Stomach (tissue), 9 donors: Measurements from ENCODE around the gene LGALS7B. TPM values are rescaled to one million over a fixed set of nuclear protein-coding genes. Genes with fewer than 3 reads are reported as not detected.

Source experiments
- DNase-seq, 2 donors: peaks; one replicate each; pipeline versions ENCODE4 v3.0.0 to v3.0.0-alpha.2; 2013 to 2019
- H3K27ac ChIP-seq, 5 donors: fragments of 200-600 bp in 4 of 5; sonication (generic) in 4 of 5; one replicate each; pipeline ENCODE4 v1.5.1; 2013 to 2019; ENCODE audit warnings: mild to moderate bottlenecking in 1 of 5, moderate library complexity in 1 of 5
- H3K27me3 ChIP-seq, 3 donors: fragments of 200-600 bp; sonication (generic); one replicate each; pipeline ENCODE4 v1.5.1; 2017 to 2019; ENCODE audit warnings: mixed run types in 1 of 3
- H3K36me3 ChIP-seq, 4 donors: fragments of 200-600 bp; sonication (generic); 1 replicate in 3 of 4; 2 replicates in 1 of 4; pipeline ENCODE4 v1.5.1; 2016 to 2019
- H3K4me1 ChIP-seq, 4 donors: fragments of 200-600 bp; sonication (generic); one replicate each; pipeline ENCODE4 v1.5.1; 2016 to 2019
- H3K4me3 ChIP-seq, 4 donors: fragments of 200-600 bp; sonication (generic) in 3 of 4; one replicate each; pipeline ENCODE4 v1.5.1; 2016 to 2019; ENCODE audit warnings: mild to moderate bottlenecking in 1 of 4
- H3K9me3 ChIP-seq, 4 donors: fragments of 200-600 bp; sonication (generic); one replicate each; pipeline ENCODE4 v1.5.1; 2016 to 2019
- CTCF ChIP-seq, 7 experiments: fragments of 450-650 bp in 4 of 7; fragments of 200-600 bp in 3 of 7; sonication (generic) in 3 of 7; IDR thresholded peaks; one replicate each; pipeline ENCODE4 v1.5.1; 2016 to 2019; ENCODE audit warnings: antibody characterized with exemption in 7 of 7, control low read depth in 2 of 7, mild to moderate bottlenecking in 1 of 7
- EP300 ChIP-seq: sonication (generic); formaldehyde crosslinking; IDR thresholded peaks from one replicate; pipeline ENCODE4 v1.6.1; 2017; ENCODE audit warnings: antibody characterized with exemption
- POLR2A ChIP-seq, 4 donors: fragments of 450-650 bp; IDR thresholded peaks; one replicate each; pipeline ENCODE4 v1.6.1; 2016; ENCODE audit warnings: antibody characterized with exemption in 4 of 4, control low read depth in 2 of 4, mild to moderate bottlenecking in 1 of 4, moderate library complexity in 1 of 4
- POLR2AphosphoS5 ChIP-seq, 3 donors: sonication (generic); formaldehyde crosslinking; IDR thresholded peaks; one replicate each; pipeline ENCODE4 v1.6.1; 2016; ENCODE audit warnings: antibody characterized with exemption in 3 of 3
- WGBS, 5 donors: extraction: QIAGEN DNeasy Blood & Tissue Kit in 3 of 5; methylation state at CpG; one replicate each; pipeline versions ENCODE4 v1.1.5 to v1.1.7; 2013 to 2018; 5-methylcytosine and 5-hydroxymethylcytosine counted together
- intact Hi-C: fragments of 100-400 bp; cut with DNase I; formaldehyde crosslinking; loops from one replicate; pipeline ENCODE4 v1.15.1; 2023; ENCODE audit warnings: low total_unique reads
- polyA plus RNA-seq, 3 donors: library from polyadenylated mRNA; stranded (reverse); fragments of 200-250 nt; gene quantifications; one replicate each; pipeline ENCODE4 v1.2.3, GENCODE V29; 2013
- total RNA-seq, 5 donors: library from RNA; depleted of rRNA; stranded (reverse); fragments of >200 nt; gene quantifications; one replicate each; pipeline versions ENCODE4 v1.1.0 to v1.2.3, GENCODE V29; 2014 to 2016
- donor health status: healthy with polysubstance abuse.
- donor health status: Bipolar disorder and iron deficiency.
- donor health status: healthy.

The LGALS7B gene
- total and polyA plus RNA-seq, 8 donors = 3.6 to 980 (median 4.6) TPM; not detected in 5

GRCh38 chr19:38836159-38836982 lies 47.4 kb downstream of the LGALS7B start:
- Histone ChIP-seq H3K27me3 (no peaks in the 10 kb centered on the region), H3K27ac (peak overlapping the region; percentile 63 to 97 (median 68)), H3K4me1 (peaks cover 55 to 79% (median 66%) of the 10 kb centered on the region in 4 donors), H3K36me3 (peaks cover 58 to 69% (median 67%) of the 10 kb centered on the region in 4 donors), H3K9me3 (no peaks in the 10 kb centered on the region), H3K4me3 (no peak overlapping the region)
- 50 to 64% (median 58%) methylated on average over 8 of the region's 8 CpGs for WGBS, 5 donors
- no peak for TF ChIP-seq EP300
- no peak for TF ChIP-seq CTCF (IDR thresholded peaks at IDR 0.05)
- TF ChIP-seq POLR2A (IDR thresholded peaks at IDR 0.05) = no peak
- no peak for TF ChIP-seq POLR2AphosphoS5 (IDR thresholded peaks at IDR 0.05)
- intact Hi-C loops = no loop called here
- DNase-seq = no peak

- peaks cover 53 to 81% (median 67%) of the 10 kb centered on the region in 4 donors for H3K4me1 ChIP-seq
- TF ChIP-seq POLR2AphosphoS5 (IDR thresholded peaks at IDR 0.05) (no peak), POLR2A (IDR thresholded peaks at IDR 0.05) (no peak), EP300 (no peak), CTCF (IDR thresholded peaks at IDR 0.05) (no peak)
- intact Hi-C loops = no loop called here
- 60 to 91% (median 77%) methylated on average over 6 of the region's 6 CpGs for WGBS, 5 donors
- H3K9me3 ChIP-seq = no peaks in the 10 kb centered on the region
- peak overlapping the region; percentile 63 to 78 (median 68) for H3K27ac ChIP-seq
- H3K4me3 ChIP-seq = no peak overlapping the region
- peaks cover 66 to 76% (median 74%) of the 10 kb centered on the region in 4 donors for H3K36me3 ChIP-seq
- H3K27me3 ChIP-seq = no peaks in the 10 kb centered on the region
- DNase-seq = no peak
These were observed 48.1 kb downstream of the LGALS7B start for GRCh38 chr19:38836983-38837626.

GRCh38 chr19:38837656-38838121 lies 48.7 kb downstream of the LGALS7B start:
- Histone ChIP-seq H3K36me3 (peaks cover 71 to 82% (median 80%) of the 10 kb centered on the region in 4 donors), H3K27me3 (no peaks in the 10 kb centered on the region), H3K4me3 (peak overlapping the region in 1 of 4 donors; percentile 12), H3K9me3 (no peaks in the 10 kb centered on the region), H3K4me1 (peaks cover 47 to 81% (median 62%) of the 10 kb centered on the region in 4 donors), H3K27ac (peak overlapping the region; percentile 63 to 78 (median 68))
- intact Hi-C loops = no loop called here
- 41 to 72% (median 54%) methylated on average over 7 of the region's 7 CpGs for whole genome bisulfite sequencing, 5 donors
- no peak for TF ChIP-seq POLR2A (IDR thresholded peaks at IDR 0.05)
- TF ChIP-seq POLR2AphosphoS5 (IDR thresholded peaks at IDR 0.05) = peak in 2 of 3 donors; percentile 27 to 65
- DNase-seq = peak; percentile 55 to 72

GRCh38 chr19:38838208-38838985 lies 49.4 kb downstream of the LGALS7B start:
- peaks cover 78 to 89% (median 87%) of the 10 kb centered on the region in 4 donors for H3K36me3 ChIP-seq
- intact Hi-C loops = no loop called here
- TF ChIP-seq POLR2AphosphoS5 (IDR thresholded peaks at IDR 0.05) (peak in 2 of 3 donors; percentile 30 to 72), EP300 (no peak), CTCF (IDR thresholded peaks at IDR 0.05) (peak in 1 of 7 experiments; percentile 23)

More at GRCh38 chr19:38838208-38838985, 49.4 kb downstream of the LGALS7B start:
- Histone ChIP-seq H3K4me1 (peaks cover 47 to 82% (median 67%) of the 10 kb centered on the region in 4 donors), H3K4me3 (peak overlapping the region in 1 of 4 donors; percentile 12), H3K9me3 (no peaks in the 10 kb centered on the region), H3K27ac (peak overlapping the region; percentile 63 to 78 (median 68)), H3K27me3 (no peaks in the 10 kb centered on the region)
- DNase-seq = peak; percentile 67 to 78
- 43 to 70% (median 48%) methylated on average over 13 to 19 of the region's 19 CpGs for WGBS, 5 donors
